SW 1271 (cell line): Measurements from ENCODE around the gene KANTR.
A peak's percentile ranks its signal among the peaks of the same experiment; 100 is the strongest.

ENCODE experiments used
- DNase-seq, 2 experiments: peaks; one replicate each; lab custom pipeline; 2025; lab: John Stamatoyannopoulos, UW

Gene KANTR

GRCh38 chrX:53081925-53082772 is 11.8 kb upstream of the KANTR start, which contains the start of gene TSPYL2:
Gene TSPYL2, plus strand, starts transcription at chrX:53082367. Its CDS starts 132 bp downstream, at chrX:53082499.
- DNase-seq, result peak; percentile 33 to 75

- DNase-seq, result no peak
Measured at GRCh38 chrX:53082773-53083616, 10.9 kb upstream of the KANTR start.

GRCh38 chrX:53084043-53084570 is 9.8 kb upstream of the KANTR start:
- no peak for DNase-seq

GRCh38 chrX:53084863-53085262 is 9.1 kb upstream of the KANTR start:
- DNase-seq, result no peak

GRCh38 chrX:53085661-53086229 is 8.2 kb upstream of the KANTR start:
- no peak for DNase-seq

GRCh38 chrX:53086464-53086863 is 7.5 kb upstream of the KANTR start:
- DNase-seq, result no peak

GRCh38 chrX:53087388-53087831 is 6.5 kb upstream of the KANTR start:
- no peak for DNase-seq

- DNase-seq, result peak in 1 of 2 experiments; percentile 2
Measured at GRCh38 chrX:53088136-53088974, 5.6 kb upstream of the KANTR start.

GRCh38 chrX:53089224-53089842 is 4.6 kb upstream of the KANTR start:
- DNase-seq, result peak in 1 of 2 experiments; percentile 48

- no peak for DNase-seq
Measured at GRCh38 chrX:53089925-53090324, 4.0 kb upstream of the KANTR start.

- no peak for DNase-seq
Measured at GRCh38 chrX:53091354-53091753, 2.6 kb upstream of the KANTR start.

GRCh38 chrX:53093177-53093655 is 726 bp upstream of the KANTR start:
- DNase-seq, result peak; percentile 25 to 47

GRCh38 chrX:53094582-53094905 is 602 bp downstream of the KANTR start:
- no peak for DNase-seq

GRCh38 chrX:53095796-53096195 is 1.9 kb downstream of the KANTR start:
- no peak for DNase-seq

- DNase-seq, result no peak
Measured at GRCh38 chrX:53114864-53115549, 21.1 kb downstream of the KANTR start.

- no peak for DNase-seq
Measured at GRCh38 chrX:53115550-53115874, 21.6 kb downstream of the KANTR start.

GRCh38 chrX:53116101-53116500 is 22.2 kb downstream of the KANTR start:
- DNase-seq, result no peak

- no peak for DNase-seq
Measured at GRCh38 chrX:53122013-53122412, 28.1 kb downstream of the KANTR start.

- no peak for DNase-seq
Measured at GRCh38 chrX:53125506-53125905, 31.6 kb downstream of the KANTR start.

GRCh38 chrX:53126377-53126776 is 32.4 kb downstream of the KANTR start:
- no peak for DNase-seq
